Fibroblast of skin of right quadriceps (primary cell): Measurements from ENCODE around the gene LSS.

ENCODE experiments used
- DNase-seq: peaks from one replicate; pipeline ENCODE4 v3.0.0-alpha.2; 2013

The LSS gene

GRCh38 chr21:46228345-46229051, at the start of gene LSS:
LSS (minus strand) TSS chr21:46228774; CDS start chr21:46228745, 29 bp downstream.
- peak; percentile 99 for DNase-seq

DNA sequence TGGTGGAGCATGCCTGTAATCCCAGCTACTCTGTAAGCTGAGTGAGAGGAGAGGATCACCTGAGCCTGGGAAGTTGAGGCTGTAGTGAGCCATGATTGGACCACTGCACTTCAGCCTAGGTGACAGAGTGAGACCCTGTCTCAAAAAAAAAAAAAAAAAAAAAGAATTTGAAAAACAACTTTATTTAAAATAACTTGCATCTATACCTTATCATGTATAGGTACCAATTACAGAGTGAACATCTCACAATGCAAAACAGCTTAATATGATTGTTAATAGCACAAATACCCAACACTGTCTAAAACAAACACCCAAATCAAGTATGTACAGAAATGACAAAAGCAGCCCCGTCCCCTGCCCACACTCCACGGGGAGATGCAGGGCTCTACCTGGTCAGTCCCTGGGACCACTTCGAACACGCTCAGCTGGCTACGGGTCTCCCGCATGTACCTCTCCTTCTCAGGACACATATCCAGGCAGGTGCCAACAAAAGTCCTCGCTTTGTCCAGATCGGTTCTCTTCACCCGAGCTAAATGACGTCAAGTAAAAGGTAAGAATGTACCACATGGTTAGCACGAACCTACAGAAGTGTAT, 46.3 kb upstream of the LSS start:
- no peak for DNase-seq

GRCh38 chr21:46273341-46273740, 44.8 kb upstream of the LSS start:
- DNase-seq: no peak

GRCh38 chr21:46269466-46269865, 40.9 kb upstream of the LSS start:
- no peak for DNase-seq

DNA sequence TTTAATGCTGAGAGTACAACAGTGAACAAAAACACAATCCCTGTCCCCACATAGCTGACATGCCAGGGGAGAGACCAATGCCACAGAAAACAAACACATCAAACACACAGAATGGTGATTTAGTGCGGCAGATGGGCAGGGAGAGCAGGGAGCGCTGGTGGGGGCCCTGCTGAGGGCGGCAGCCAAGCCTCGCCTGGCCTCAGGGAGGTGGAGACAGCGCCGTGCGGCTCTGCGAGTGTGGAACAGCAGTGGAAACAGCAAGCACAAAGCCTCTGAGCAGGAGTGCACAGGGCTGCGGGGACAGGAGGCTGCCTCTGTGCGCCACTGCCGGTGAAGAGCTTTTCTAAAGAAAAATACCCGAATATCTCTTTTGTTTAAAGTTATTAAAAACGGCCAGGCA, 39.8 kb upstream of the LSS start:
- DNase-seq: no peak

DNA sequence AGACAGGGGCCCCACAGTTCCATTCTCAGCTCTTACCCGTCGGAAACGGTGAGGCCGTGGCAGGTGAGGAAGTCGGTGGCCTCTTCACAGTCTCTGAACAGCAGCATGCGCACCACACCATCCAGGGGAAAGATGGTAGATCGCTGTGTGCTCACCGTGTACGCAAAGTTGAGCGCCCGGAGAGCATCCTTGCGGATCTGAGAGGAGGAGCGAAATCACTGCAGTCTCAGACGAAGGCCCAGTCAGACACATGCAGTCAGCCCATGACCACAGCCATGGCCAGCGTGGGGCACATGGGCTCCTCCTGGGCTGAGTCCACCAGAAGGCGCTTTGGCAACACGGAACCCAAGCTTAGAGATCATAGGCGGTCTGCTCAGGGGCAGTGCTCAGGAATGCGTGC, 38.4 kb upstream of the LSS start:
- DNase-seq: no peak

DNA sequence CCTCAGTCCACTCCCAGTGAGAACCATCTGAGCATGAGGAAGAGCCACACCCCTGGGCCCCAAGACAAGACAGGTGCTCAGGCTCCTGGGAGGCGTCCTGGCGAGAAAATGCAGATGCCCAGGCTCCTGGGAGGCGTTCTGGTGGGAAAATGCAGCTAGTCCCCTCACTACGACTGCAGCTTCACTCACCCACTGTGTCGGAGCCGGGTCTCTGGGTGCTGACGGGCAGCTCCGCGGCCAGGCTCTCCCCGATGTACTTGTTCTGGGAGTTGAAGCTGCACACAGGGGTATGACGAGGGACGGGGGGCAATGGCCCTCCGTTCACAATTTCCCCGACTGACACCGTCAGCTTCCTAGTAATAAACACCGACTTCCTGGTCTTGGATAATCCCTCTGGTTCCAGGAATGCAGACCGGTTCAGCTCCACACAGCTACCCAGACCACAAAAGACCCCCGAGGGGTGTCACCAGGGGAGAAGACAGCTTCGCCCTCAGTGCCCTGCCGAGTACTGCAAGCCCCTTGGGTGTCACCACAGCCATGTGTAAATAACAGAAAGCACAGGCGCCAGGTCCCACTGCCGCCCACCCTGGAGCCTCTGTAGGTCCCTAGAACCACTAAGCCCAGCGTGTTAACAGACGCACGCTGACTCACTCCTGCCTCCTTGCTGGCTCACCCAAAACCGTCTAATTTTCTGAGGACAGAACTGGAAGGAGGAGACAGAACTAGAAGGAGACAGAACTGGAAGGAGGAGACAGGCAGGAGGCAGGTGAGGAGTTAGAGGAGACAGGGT, 37.4 kb upstream of the LSS start:
- DNase-seq: no peak

- DNase-seq: no peak
These were observed 36.1 kb upstream of the LSS start for GRCh38 chr21:46264690-46265144.

DNA sequence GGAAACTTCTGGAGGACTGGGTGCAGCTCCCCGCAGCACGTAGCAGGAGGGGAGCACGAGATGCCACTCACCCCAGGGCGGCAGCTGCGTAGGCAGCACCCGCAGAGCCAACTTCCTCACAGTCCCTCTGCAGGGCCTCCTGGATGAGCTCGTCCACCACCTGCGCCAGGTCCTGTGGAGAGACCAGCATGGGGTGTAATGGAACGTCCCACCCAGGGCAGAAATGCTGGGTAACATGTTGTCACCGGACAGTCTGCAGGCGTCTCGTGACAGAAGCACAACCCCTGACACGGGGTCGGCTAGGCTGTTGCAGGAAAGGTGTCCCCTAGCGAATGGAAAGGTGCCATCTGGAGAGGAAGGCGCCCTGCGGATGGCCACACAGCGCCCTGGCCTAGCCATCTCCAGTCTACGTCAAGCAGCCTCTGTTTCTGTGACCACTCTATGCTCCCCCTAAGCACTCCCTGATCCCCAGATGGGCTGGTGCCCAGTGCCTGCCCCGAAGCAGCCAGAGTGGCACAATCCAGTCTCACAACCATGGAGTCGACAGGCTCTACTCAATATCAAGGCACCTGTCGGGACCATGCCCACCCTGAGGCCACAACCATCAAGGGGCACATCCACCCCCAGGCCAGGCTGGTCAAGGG, 35.6 kb upstream of the LSS start:
- no peak for DNase-seq

DNA sequence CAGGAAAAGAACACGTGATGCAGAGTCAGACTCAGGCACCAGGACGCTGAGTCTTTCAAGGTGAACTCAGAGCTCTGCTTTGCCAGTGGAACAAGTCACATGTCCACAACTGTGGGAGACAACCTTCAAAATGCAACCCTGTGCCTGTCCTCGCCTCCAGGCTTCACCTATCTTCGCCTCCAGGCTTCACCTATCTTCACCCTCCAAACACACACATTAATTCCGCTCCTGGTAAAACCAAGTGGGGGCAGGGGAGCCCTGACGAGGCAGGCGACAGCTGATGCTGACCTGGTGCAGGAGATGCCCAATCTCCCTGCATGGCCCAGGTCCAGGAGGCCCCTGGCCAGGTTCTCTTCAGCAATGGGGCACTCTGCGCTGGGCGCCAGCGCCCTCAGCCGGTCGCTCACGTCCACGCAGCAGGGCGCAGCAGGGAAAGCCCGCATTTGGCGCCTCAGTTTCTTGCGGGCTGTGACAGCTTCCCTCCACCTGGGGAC, 28.0 kb upstream of the LSS start:
- DNase-seq: no peak

- DNase-seq: no peak
These were observed 27.3 kb upstream of the LSS start for GRCh38 chr21:46255758-46256337.

GRCh38 chr21:46255166-46255565, 26.6 kb upstream of the LSS start:
- no peak for DNase-seq

GRCh38 chr21:46254208-46254975, 25.8 kb upstream of the LSS start:
- DNase-seq: no peak

- peak; percentile 16 for DNase-seq
These were observed 25.1 kb upstream of the LSS start for GRCh38 chr21:46253610-46254124.

GRCh38 chr21:46252840-46253239, 24.3 kb upstream of the LSS start:
- no peak for DNase-seq

DNA sequence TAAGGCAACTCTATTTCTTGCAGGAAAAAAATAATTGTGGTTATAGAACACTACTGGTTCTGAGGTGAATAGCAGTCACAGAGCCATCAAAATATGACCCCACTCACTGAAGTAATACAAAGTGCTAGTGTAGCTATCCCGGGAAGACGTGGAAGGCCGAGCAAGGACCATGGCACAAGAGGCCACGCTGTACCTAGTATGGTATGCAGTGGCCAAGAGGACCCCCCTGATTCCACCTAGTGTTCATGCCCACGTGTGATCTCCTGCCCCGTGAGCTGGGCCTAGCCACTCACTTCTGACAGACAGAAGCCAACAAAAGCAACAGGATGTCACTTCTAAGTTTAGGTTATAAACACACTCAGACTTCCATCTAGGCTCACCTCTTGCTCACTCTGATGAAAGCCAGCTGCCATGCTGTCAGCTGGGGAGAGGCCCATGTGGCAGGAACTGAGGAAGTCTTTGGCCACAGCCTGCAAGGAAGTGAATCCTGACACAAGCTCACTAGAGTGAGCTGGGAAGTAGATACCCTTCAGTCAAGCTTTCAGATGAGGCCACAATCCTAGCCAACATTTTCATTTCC, 21.7 kb upstream of the LSS start:
- DNase-seq: no peak

GRCh38 chr21:46248827-46249226, 20.3 kb upstream of the LSS start:
- no peak for DNase-seq

GRCh38 chr21:46248422-46248782, 19.8 kb upstream of the LSS start:
- DNase-seq: no peak

- no peak for DNase-seq
These were observed 19.3 kb upstream of the LSS start for GRCh38 chr21:46247699-46248421.

DNA sequence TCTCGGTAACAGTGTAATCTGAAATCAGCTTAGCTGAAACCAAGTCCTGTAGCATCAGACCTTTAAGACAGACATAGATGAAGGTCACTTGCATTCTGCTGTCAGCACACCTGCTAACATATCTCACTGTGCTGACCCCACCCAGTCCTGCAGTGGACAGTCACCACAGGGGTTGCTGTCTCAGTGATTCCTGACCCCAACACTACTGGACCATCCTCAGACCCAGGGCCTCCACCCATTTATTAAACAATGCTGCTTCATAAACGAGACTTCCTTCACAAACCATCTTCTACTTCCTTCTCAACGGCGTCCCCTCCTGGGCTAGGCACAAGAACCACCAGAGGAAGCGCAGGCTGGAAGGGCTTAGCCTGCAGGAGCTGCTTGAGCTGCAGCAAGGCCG, 17.8 kb upstream of the LSS start:
- DNase-seq: no peak
